SK-N-SH treated with all-trans-retinoic acid at 6 μM for 48 hours (cell line): ENCODE measurements around the gene ASL.
"Not testable (repeated sequence)": the region's sequence is repeated elsewhere in the genome, so short reads cannot be mapped to it uniquely, and the experiment has no call there.

Source experiments
- ATAC-seq: fragments of 200-7000 bp; cut with Tn5 transposase; 3 replicates; pipeline ENCODE4 v1.9.1; 2020; ENCODE audit warnings: mild to moderate bottlenecking, moderate library complexity
- BACH2 ChIP-seq: fragments of 250-450 bp; sonication (Bioruptor Pico); IDR thresholded peaks from 2 replicates; pipeline ENCODE4 v1.9.0; 2021; ENCODE audit warnings: mild to moderate bottlenecking, borderline replicate concordance
- CREB5 ChIP-seq: fragments of 250-450 bp; sonication (Bioruptor Pico); IDR thresholded peaks from 2 replicates; pipeline ENCODE4 v1.5.1; 2020; ENCODE audit warnings: low read depth, mild to moderate bottlenecking, moderate library complexity
- CSDC2 ChIP-seq: fragments of 250-450 bp; sonication (Bioruptor Pico); IDR thresholded peaks from 2 replicates; pipeline ENCODE4 v1.5.0; 2020; ENCODE audit warnings: mild to moderate bottlenecking, moderate library complexity
- ESRRG ChIP-seq: fragments of 250-450 bp; sonication (Bioruptor Pico); IDR thresholded peaks from 2 replicates; pipeline ENCODE4 v1.6.1; 2021; ENCODE audit warnings: mild to moderate bottlenecking
- ISL1 ChIP-seq: fragments of 250-450 bp; sonication (Bioruptor Pico); IDR thresholded peaks from 2 replicates; pipeline ENCODE4 v2.1.2; 2022; ENCODE audit warnings: mild to moderate bottlenecking, moderate library complexity
- OSR1 ChIP-seq: fragments of 250-450 bp; sonication (Bioruptor Pico); IDR thresholded peaks from 2 replicates; pipeline ENCODE4 v1.8.0; 2022; ENCODE audit warnings: moderate library complexity, mild to moderate bottlenecking, inconsistent platforms
- PPARA ChIP-seq: fragments of 250-450 bp; sonication (Bioruptor Pico); IDR thresholded peaks from 2 replicates; pipeline ENCODE4 v1.5.0; 2020; ENCODE audit warnings: mild to moderate bottlenecking, borderline replicate concordance
- RARB ChIP-seq: fragments of 250-450 bp; sonication (Bioruptor Pico); IDR thresholded peaks from 2 replicates; pipeline ENCODE4 v1.8.0; 2021; ENCODE audit warnings: mild to moderate bottlenecking, moderate library complexity
- TCF4 ChIP-seq: fragments of 250-450 bp; sonication (Bioruptor Pico); IDR thresholded peaks from 2 replicates; pipeline ENCODE4 v1.8.0; 2021; ENCODE audit warnings: mild to moderate bottlenecking, moderate library complexity, borderline replicate concordance
- TOX ChIP-seq: fragments of 250-450 bp; sonication (Bioruptor Pico); IDR thresholded peaks from 2 replicates; pipeline ENCODE4 v1.8.0; 2021; ENCODE audit warnings: mild to moderate bottlenecking, moderate library complexity, borderline replicate concordance
- TSHZ2 ChIP-seq: fragments of 250-450 bp; sonication (Bioruptor Pico); IDR thresholded peaks from 2 replicates; pipeline ENCODE4 v1.5.0; 2020; ENCODE audit warnings: mild to moderate bottlenecking, moderate library complexity
- ZC3H10 ChIP-seq: fragments of 250-450 bp; sonication (Bioruptor Pico); IDR thresholded peaks from 2 replicates; pipeline ENCODE4 v1.5.1; 2021; ENCODE audit warnings: mild to moderate bottlenecking, moderate library complexity
- ZFP30 ChIP-seq: fragments of 450-650 bp; formaldehyde crosslinking; IDR thresholded peaks from 2 replicates; pipeline ENCODE4 v1.5.0; 2022; ENCODE audit warnings: mild to moderate bottlenecking, moderate library complexity
- ZNF565 ChIP-seq: fragments of 450-650 bp; formaldehyde crosslinking; conservative IDR thresholded peaks from 2 replicates; pipeline ENCODE4 v1.5.0; 2020; ENCODE audit warnings: low read depth, mild to moderate bottlenecking, moderate library complexity
- ZNF70 ChIP-seq: fragments of 450-650 bp; formaldehyde crosslinking; IDR thresholded peaks from 2 replicates; pipeline ENCODE4 v1.5.0; 2020; ENCODE audit warnings: mild to moderate bottlenecking, moderate library complexity
- ZNF8 ChIP-seq: fragments of 450-650 bp; formaldehyde crosslinking; IDR thresholded peaks from 2 replicates; pipeline ENCODE4 v1.5.0; 2020; ENCODE audit warnings: mild to moderate bottlenecking, moderate library complexity
- TF ChIP-seq, protein P1 (sequence below): fragments of 250-450 bp; sonication (Bioruptor Pico); IDR thresholded peaks from 2 replicates; pipeline ENCODE4 v1.8.0; 2021; ENCODE audit warnings: low read depth, mild to moderate bottlenecking, moderate library complexity, borderline replicate concordance
- TF ChIP-seq, protein P2 (sequence below): fragments of 250-450 bp; sonication (Bioruptor Pico); IDR thresholded peaks from 2 replicates; pipeline ENCODE4 v1.5.1; 2021; ENCODE audit warnings: mild to moderate bottlenecking, moderate library complexity
- TF ChIP-seq, protein P3 (sequence below): fragments of 250-450 bp; sonication (Bioruptor Pico); IDR thresholded peaks from 2 replicates; pipeline ENCODE4 v1.8.0; 2020; ENCODE audit warnings: mild to moderate bottlenecking, moderate library complexity, borderline replicate concordance

Gene ASL

DNA sequence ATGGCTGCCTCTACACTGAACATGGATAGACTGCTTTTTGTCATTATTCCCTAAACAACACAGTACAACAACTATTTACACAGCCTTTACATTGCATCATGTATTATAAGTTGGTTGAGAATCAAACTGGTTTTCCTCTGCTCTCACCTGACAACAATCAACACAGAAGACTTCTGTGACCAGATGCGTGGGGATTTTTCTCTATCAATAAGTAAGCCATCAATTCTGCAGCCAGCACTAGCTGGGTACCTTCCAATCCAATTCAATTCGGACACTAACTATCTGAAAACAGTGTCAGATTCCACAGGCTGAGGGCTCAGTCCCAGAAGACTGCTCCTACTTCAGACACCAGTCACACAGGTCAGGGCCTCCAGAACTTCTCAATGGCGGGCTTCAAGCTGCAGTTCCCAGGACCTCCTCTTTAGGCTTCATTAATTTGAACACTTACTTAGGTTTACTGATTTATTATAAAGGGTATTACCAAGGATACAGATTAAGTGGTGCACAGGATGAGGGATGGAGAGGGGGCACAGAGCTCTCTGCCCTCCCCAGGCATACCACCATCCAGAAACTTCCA is 36.4 kb upstream of the ASL start:
- ATAC-seq: no peak
- TF ChIP-seq ESRRG (CRISPR knock-in tag) (no peak), ZNF565 (no peak), ZC3H10 (CRISPR knock-in tag) (no peak), CREB5 (CRISPR knock-in tag) (no peak), ZNF8 (CRISPR knock-in tag) (no peak), PPARA (no peak), TCF4 (CRISPR knock-in tag) (no peak), RARB (no peak), TSHZ2 (CRISPR knock-in tag) (no peak), ZNF70 (CRISPR knock-in tag) (no peak)
- TF ChIP-seq, protein P1, sequence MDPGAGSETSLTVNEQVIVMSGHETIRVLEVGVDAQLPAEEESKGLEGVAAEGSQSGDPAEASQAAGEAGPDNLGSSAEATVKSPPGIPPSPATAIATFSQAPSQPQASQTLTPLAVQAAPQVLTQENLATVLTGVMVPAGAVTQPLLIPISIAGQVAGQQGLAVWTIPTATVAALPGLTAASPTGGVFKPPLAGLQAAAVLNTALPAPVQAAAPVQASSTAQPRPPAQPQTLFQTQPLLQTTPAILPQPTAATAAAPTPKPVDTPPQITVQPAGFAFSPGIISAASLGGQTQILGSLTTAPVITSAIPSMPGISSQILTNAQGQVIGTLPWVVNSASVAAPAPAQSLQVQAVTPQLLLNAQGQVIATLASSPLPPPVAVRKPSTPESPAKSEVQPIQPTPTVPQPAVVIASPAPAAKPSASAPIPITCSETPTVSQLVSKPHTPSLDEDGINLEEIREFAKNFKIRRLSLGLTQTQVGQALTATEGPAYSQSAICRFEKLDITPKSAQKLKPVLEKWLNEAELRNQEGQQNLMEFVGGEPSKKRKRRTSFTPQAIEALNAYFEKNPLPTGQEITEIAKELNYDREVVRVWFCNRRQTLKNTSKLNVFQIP: no peak
- TF ChIP-seq, protein P2, sequence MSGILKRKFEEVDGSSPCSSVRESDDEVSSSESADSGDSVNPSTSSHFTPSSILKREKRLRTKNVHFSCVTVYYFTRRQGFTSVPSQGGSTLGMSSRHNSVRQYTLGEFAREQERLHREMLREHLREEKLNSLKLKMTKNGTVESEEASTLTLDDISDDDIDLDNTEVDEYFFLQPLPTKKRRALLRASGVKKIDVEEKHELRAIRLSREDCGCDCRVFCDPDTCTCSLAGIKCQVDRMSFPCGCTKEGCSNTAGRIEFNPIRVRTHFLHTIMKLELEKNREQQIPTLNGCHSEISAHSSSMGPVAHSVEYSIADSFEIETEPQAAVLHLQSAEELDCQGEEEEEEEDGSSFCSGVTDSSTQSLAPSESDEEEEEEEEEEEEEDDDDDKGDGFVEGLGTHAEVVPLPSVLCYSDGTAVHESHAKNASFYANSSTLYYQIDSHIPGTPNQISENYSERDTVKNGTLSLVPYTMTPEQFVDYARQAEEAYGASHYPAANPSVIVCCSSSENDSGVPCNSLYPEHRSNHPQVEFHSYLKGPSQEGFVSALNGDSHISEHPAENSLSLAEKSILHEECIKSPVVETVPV (CRISPR knock-in tag): no peak

DNA sequence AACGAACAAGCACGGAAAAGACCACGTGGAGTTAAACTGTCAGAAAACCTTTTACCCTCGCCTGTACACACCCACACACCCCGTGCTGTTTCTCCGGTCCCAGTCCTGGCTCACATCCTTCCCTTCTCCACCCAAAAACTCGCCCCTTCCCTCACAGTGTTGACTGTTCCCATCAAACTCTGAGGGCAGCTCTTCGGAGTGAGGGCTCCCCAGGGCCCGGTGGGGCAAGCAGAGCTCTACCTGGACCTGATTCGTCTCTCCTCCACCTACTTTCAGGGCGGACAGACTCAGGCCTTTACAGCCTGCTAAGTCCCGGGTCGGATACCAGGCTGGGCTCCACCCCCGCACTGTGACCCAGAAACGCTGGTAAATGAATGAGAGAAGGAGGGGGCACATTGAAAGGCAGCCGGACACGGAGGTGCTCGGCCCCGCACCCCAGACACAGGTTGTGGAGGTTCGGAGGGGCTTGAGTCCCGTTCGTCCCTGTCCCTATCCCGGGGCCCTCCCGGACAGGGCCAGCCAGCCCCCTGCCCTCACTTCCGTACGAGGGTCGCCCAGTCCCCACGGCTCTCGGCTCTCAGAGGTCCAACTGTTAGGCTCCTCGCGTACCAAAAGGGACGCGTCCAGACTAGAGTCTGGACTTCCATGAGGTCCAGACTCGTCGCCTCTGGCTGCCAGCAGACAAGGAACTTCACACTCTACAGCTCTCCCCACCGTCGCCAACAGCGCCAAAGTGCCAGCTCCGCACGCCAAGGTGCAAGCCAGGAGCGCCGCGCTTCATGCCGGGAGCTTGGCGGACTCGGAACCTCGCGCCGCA is 31.7 kb upstream of the ASL start:
- no peak for ATAC-seq
- no peak for TF ChIP-seq TOX (CRISPR knock-in tag)
- TF ChIP-seq OSR1 (CRISPR knock-in tag): no peak
- no peak for TF ChIP-seq RARB
- TF ChIP-seq, protein P1: no peak
- no peak for TF ChIP-seq ESRRG (CRISPR knock-in tag)
- TF ChIP-seq ISL1: no peak
- TF ChIP-seq ZNF565: no peak
- no peak for TF ChIP-seq CREB5 (CRISPR knock-in tag)
- TF ChIP-seq CSDC2 (CRISPR knock-in tag): no peak
- TF ChIP-seq BACH2: no peak

DNA sequence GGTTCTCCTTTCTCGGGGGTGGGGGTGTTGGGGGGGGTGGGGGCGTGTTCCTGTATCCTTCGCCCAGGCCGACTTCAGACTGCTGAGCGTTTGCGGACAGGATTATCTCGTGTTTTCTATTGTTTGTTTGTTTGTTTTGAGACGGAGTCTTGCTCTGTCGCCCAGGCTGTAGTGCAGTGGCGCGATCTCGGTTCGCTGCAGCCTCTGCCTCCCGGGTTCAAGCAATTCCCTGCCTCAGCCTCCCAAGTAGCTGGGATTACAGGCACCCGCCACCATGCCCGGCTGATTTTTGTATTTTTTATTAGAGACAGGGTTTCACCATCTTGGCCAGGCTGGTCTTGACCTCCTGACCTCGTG is 31.1 kb upstream of the ASL start:
- not testable (repeated sequence) for ATAC-seq

DNA sequence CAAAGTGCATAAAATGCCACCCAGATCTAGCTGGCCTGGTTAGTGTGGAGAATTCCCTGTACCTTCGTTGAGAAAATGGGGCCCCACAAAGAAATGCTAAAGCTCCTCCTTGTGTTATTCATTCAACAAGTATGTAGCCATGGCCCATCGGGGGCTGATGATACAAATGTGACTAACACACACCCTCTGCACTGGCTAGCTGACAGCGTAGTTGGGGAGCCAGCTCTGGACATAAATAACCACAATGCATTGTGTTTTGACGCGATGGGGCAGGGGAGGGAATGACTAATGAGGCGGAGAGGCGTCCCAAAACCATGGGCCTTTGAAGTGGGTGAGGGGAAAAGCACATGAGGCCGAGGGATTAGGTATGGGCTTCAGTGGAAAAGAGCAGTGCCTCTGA is 28.2 kb upstream of the ASL start:
- TF ChIP-seq ZFP30 (CRISPR knock-in tag) (no peak), CREB5 (CRISPR knock-in tag) (no peak), RARB (no peak), TOX (CRISPR knock-in tag) (peak; percentile 33; the same call in 1 of the 2 replicates)
- TF ChIP-seq, protein P3, sequence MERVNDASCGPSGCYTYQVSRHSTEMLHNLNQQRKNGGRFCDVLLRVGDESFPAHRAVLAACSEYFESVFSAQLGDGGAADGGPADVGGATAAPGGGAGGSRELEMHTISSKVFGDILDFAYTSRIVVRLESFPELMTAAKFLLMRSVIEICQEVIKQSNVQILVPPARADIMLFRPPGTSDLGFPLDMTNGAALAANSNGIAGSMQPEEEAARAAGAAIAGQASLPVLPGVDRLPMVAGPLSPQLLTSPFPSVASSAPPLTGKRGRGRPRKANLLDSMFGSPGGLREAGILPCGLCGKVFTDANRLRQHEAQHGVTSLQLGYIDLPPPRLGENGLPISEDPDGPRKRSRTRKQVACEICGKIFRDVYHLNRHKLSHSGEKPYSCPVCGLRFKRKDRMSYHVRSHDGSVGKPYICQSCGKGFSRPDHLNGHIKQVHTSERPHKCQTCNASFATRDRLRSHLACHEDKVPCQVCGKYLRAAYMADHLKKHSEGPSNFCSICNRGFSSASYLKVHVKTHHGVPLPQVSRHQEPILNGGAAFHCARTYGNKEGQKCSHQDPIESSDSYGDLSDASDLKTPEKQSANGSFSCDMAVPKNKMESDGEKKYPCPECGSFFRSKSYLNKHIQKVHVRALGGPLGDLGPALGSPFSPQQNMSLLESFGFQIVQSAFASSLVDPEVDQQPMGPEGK (CRISPR knock-in tag): peak; percentile 30; the same call in 1 of the 2 replicates
- peak; percentile 76 for ATAC-seq

DNA sequence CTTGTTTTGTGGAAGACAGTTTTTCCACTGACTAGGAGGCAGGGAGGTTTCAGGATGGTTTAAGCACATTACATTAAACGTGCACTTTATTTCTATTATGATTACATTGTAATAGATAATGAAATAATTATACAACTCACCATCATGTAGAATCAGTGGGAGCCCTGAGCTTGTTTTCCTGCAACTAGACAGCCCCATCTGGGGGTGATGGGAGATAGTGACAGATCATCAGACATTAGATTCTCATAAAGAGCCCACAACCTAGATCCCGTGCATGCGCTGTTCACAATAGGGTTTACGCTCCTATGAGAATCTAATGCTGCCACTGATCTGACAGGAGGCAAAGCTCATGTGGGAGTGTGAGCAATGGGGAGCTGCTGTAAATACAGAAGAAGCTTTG is 25.7 kb upstream of the ASL start:
- ATAC-seq: peak; percentile 9; the same call in 2 of the 3 replicates
